NK-92 (cell line): ENCODE data around the gene C3orf22.
"Not testable (repeated sequence)": the region's sequence is repeated elsewhere in the genome, so short reads cannot be mapped to it uniquely, and the experiment has no call there.

ENCODE experiments used
- DNase-seq: peaks from one replicate; lab custom pipeline; 2025; ENCODE audit not compliant: unreplicated experiment; lab: John Stamatoyannopoulos, UW

C3orf22 gene

GRCh38 chr3:126544596-126545281 lies 14.0 kb downstream of the C3orf22 start:
- DNase-seq: no peak

- no peak for DNase-seq
These were observed 15.2 kb downstream of the C3orf22 start for GRCh38 chr3:126543457-126544061.

GRCh38 chr3:126542340-126543241 lies 16.1 kb downstream of the C3orf22 start:
- no peak for DNase-seq

- no peak for DNase-seq
These were observed 16.9 kb downstream of the C3orf22 start for GRCh38 chr3:126541628-126542339.

GRCh38 chr3:126540951-126541627 lies 17.6 kb downstream of the C3orf22 start:
- DNase-seq: no peak

GRCh38 chr3:126540342-126540849 lies 18.3 kb downstream of the C3orf22 start:
- no peak for DNase-seq

GRCh38 chr3:126539558-126540250 lies 19.0 kb downstream of the C3orf22 start:
- DNase-seq: no peak

- no peak for DNase-seq
These were observed 19.8 kb downstream of the C3orf22 start for GRCh38 chr3:126538966-126539365.

GRCh38 chr3:126538316-126538715 lies 20.4 kb downstream of the C3orf22 start:
- DNase-seq: no peak

GRCh38 chr3:126537730-126538281 lies 20.9 kb downstream of the C3orf22 start:
- DNase-seq: no peak

GRCh38 chr3:126537116-126537729 lies 21.5 kb downstream of the C3orf22 start:
- no peak for DNase-seq

GRCh38 chr3:126536126-126536525 lies 22.6 kb downstream of the C3orf22 start:
- DNase-seq: no peak

GRCh38 chr3:126535636-126536035 lies 23.1 kb downstream of the C3orf22 start:
- no peak for DNase-seq

- DNase-seq: not testable (repeated sequence)
These were observed 24.0 kb downstream of the C3orf22 start for GRCh38 chr3:126534716-126535115.

- DNase-seq: no peak
These were observed 25.2 kb downstream of the C3orf22 start for GRCh38 chr3:126533506-126533905.

GRCh38 chr3:126531051-126531330 lies 27.7 kb downstream of the C3orf22 start:
- no peak for DNase-seq

GRCh38 chr3:126530171-126531050 lies 28.3 kb downstream of the C3orf22 start:
- DNase-seq: no peak

- no peak for DNase-seq
These were observed 29.1 kb downstream of the C3orf22 start for GRCh38 chr3:126529585-126530170.
